DOHH2 (cell line): ENCODE data around the gene CACNA1B.

ENCODE experiments used
- CTCF ChIP-seq: fragments of 200-600 bp; sonication (generic); IDR thresholded peaks from one replicate; pipeline ENCODE4 v1.5.1; 2014; ENCODE audit warnings: antibody characterized with exemption, mild to moderate bottlenecking, low read depth, low read length; ENCODE audit not compliant: poor library complexity, severe bottlenecking
- EZH2phosphoT487 ChIP-seq: fragments of 200-600 bp; sonication (generic); IDR thresholded peaks from 2 replicates; pipeline ENCODE4 v1.6.1; 2017; ENCODE audit warnings: borderline replicate concordance, mild to moderate bottlenecking, antibody characterized with exemption, low read length, moderate library complexity, mixed read lengths

- no peak for TF ChIP-seq CTCF
- no peak for TF ChIP-seq EZH2phosphoT487
These were observed 75.5 kb downstream of the CACNA1B start for GRCh38 chr9:137952976-137953666.
